Muscle layer of colon (tissue), 2 donors: ENCODE results near the gene KIAA0319L.

Experiments used
- H3K27ac ChIP-seq: one replicate; pipeline ENCODE4 v1.7.0; 2013; ENCODE audit warnings: low read depth, mild to moderate bottlenecking, low read length, moderate library complexity
- H3K27me3 ChIP-seq, 2 donors: one replicate each; pipeline ENCODE4 v1.7.0; 2013; ENCODE audit warnings: low read length in 2 of 2, mild to moderate bottlenecking in 2 of 2; ENCODE audit not compliant: insufficient read depth in 2 of 2, control insufficient read depth in 1 of 2
- H3K36me3 ChIP-seq: one replicate; pipeline ENCODE4 v1.7.0; 2013; ENCODE audit warnings: mild to moderate bottlenecking, low read length; ENCODE audit not compliant: insufficient read depth
- H3K4me1 ChIP-seq: one replicate; pipeline ENCODE4 v1.7.0; 2013; ENCODE audit warnings: mild to moderate bottlenecking, low read length; ENCODE audit not compliant: insufficient read depth
- H3K4me3 ChIP-seq, 2 donors: one replicate each; pipeline ENCODE4 v1.7.0; 2013; ENCODE audit warnings: low read length in 2 of 2, low read depth in 1 of 2, mild to moderate bottlenecking in 1 of 2, moderate library complexity in 1 of 2
- H3K9ac ChIP-seq: one replicate; pipeline ENCODE4 v1.7.0; 2013; ENCODE audit warnings: low read length
- H3K9me3 ChIP-seq: one replicate; pipeline ENCODE4 v1.7.0; 2013; ENCODE audit warnings: mild to moderate bottlenecking, low read length
- donor health status: abdominal sarcoma.
- donor health status: Adenocarcinoma of cecum.

Gene KIAA0319L

GRCh38 chr1:35386290-35386689 lies 170.9 kb downstream of the KIAA0319L start:
- no peak overlapping the region for H3K9ac ChIP-seq
- H3K36me3 ChIP-seq, result peaks cover 23% of the 10 kb centered on the region
- H3K9me3 ChIP-seq, result no peaks in the 10 kb centered on the region
- no peaks in the 10 kb centered on the region for H3K4me1 ChIP-seq
- H3K27me3 ChIP-seq, result no peaks in the 10 kb centered on the region
- no peak overlapping the region for H3K27ac ChIP-seq
- H3K4me3 ChIP-seq, result no peak overlapping the region
